GM12875 (cell line): Measurements from ENCODE around the gene C4orf33.
"Not testable (repeated sequence)": the region's sequence is repeated elsewhere in the genome, so short reads cannot be mapped to it uniquely, and the experiment has no call there.

Source experiments
- H3K4me3 ChIP-seq: one replicate; pipeline ENCODE4 v1.5.1; 2011; ENCODE audit warnings: low read depth, low read length, control low read depth
- CTCF ChIP-seq: IDR thresholded peaks from 2 replicates; pipeline ENCODE4 v1.5.1; 2011; ENCODE audit warnings: low read depth, mild to moderate bottlenecking, control low read depth, inconsistent platforms, low read length, moderate library complexity, borderline replicate concordance; ENCODE audit not compliant: insufficient read depth

Gene C4orf33

GRCh38 chr4:129109965-129110824 is 14.2 kb downstream of the C4orf33 start:
- no peak overlapping the region for H3K4me3 ChIP-seq
- TF ChIP-seq CTCF: no peak

- H3K4me3 ChIP-seq: no peak overlapping the region
- TF ChIP-seq CTCF: no peak
These were observed 15.0 kb downstream of the C4orf33 start for GRCh38 chr4:129110931-129111330.

GRCh38 chr4:129111919-129112318 is 16.0 kb downstream of the C4orf33 start:
- no peak overlapping the region for H3K4me3 ChIP-seq
- no peak for TF ChIP-seq CTCF

- no peak overlapping the region for H3K4me3 ChIP-seq
- no peak for TF ChIP-seq CTCF
These were observed 17.5 kb downstream of the C4orf33 start for GRCh38 chr4:129113434-129113833.

GRCh38 chr4:129113919-129114318 is 18.0 kb downstream of the C4orf33 start:
- TF ChIP-seq CTCF: no peak
- H3K4me3 ChIP-seq: no peak overlapping the region

- H3K4me3 ChIP-seq: no peak overlapping the region
- no peak for TF ChIP-seq CTCF
These were observed 21.8 kb downstream of the C4orf33 start for GRCh38 chr4:129117705-129118104.

- H3K4me3 ChIP-seq: not testable (repeated sequence)
These were observed 30.7 kb downstream of the C4orf33 start for GRCh38 chr4:129126614-129127013.
